Urothelium cell line (cell line): ENCODE data around the gene PDSS2.
"Not testable (repeated sequence)": the region's sequence is repeated elsewhere in the genome, so short reads cannot be mapped to it uniquely, and the experiment has no call there.

Experiments used
- DNase-seq: peaks from one replicate; pipeline ENCODE4 v3.0.0; 2011; ENCODE audit warnings: low spot score, mixed read lengths
- FAIRE-seq: peaks from 2 replicates; lab custom pipeline; 2011; peaks lifted over from hg19 to GRCh38; lab: Jason Lieb, UNC

The PDSS2 gene

GRCh38 chr6:107329063-107329860 lies 130.1 kb downstream of the PDSS2 start:
- no peak for DNase-seq
- no peak for FAIRE-seq

GRCh38 chr6:107328081-107328480 lies 131.3 kb downstream of the PDSS2 start:
- DNase-seq (no peak), FAIRE-seq (no peak)

- no peak for DNase-seq
- no peak for FAIRE-seq
These were observed 136.1 kb downstream of the PDSS2 start for GRCh38 chr6:107323133-107323785.

- DNase-seq (no peak), FAIRE-seq (no peak)
These were observed 137.6 kb downstream of the PDSS2 start for GRCh38 chr6:107321793-107322192.

- DNase-seq (no peak), FAIRE-seq (no peak)
These were observed 139.3 kb downstream of the PDSS2 start for GRCh38 chr6:107319906-107320530.

GRCh38 chr6:107318100-107318736 lies 141.1 kb downstream of the PDSS2 start:
- DNase-seq (peak; percentile 46), FAIRE-seq (no peak)

- no peak for DNase-seq
- no peak for FAIRE-seq
These were observed 144.2 kb downstream of the PDSS2 start for GRCh38 chr6:107315114-107315513.

GRCh38 chr6:107314531-107314939 lies 144.8 kb downstream of the PDSS2 start:
- FAIRE-seq (no peak), DNase-seq (no peak)

- no peak for DNase-seq
- no peak for FAIRE-seq
These were observed 145.6 kb downstream of the PDSS2 start for GRCh38 chr6:107313776-107314175.

GRCh38 chr6:107310362-107310761 lies 149.0 kb downstream of the PDSS2 start:
- DNase-seq (no peak), FAIRE-seq (no peak)

- FAIRE-seq = no peak
These were observed 150.7 kb downstream of the PDSS2 start for GRCh38 chr6:107308677-107309076.

GRCh38 chr6:107305994-107306393 lies 153.4 kb downstream of the PDSS2 start:
- FAIRE-seq, DNase-seq: not testable (repeated sequence)

More at GRCh38 chr6:107308677-107309076, 150.7 kb downstream of the PDSS2 start:
- no peak for DNase-seq

- FAIRE-seq (no peak), DNase-seq (no peak)
These were observed 154.0 kb downstream of the PDSS2 start for GRCh38 chr6:107305391-107305790.

- DNase-seq = peak; percentile 58
- no peak for FAIRE-seq
These were observed 154.8 kb downstream of the PDSS2 start for GRCh38 chr6:107304421-107305025.

GRCh38 chr6:107293350-107293749 lies 166.0 kb downstream of the PDSS2 start:
- no peak for DNase-seq
- FAIRE-seq = no peak

- no peak for DNase-seq
These were observed 166.6 kb downstream of the PDSS2 start for GRCh38 chr6:107292715-107293271.

GRCh38 chr6:107290491-107290890 lies 168.9 kb downstream of the PDSS2 start:
- FAIRE-seq = no peak
- no peak for DNase-seq

More at GRCh38 chr6:107292715-107293271, 166.6 kb downstream of the PDSS2 start:
- FAIRE-seq = no peak

- DNase-seq, FAIRE-seq: not testable (repeated sequence)
These were observed 170.1 kb downstream of the PDSS2 start for GRCh38 chr6:107289258-107289657.

GRCh38 chr6:107285683-107286082 lies 173.7 kb downstream of the PDSS2 start:
- not testable (repeated sequence) for DNase-seq, FAIRE-seq

GRCh38 chr6:107284805-107285204 lies 174.6 kb downstream of the PDSS2 start:
- FAIRE-seq (no peak), DNase-seq (no peak)
